ENCODE measurements around the gene IL17REL.
"Not testable (repeated sequence)": the region's sequence is repeated elsewhere in the genome, so short reads cannot be mapped to it uniquely, and the experiment has no call there.

IL17REL gene

DNA sequence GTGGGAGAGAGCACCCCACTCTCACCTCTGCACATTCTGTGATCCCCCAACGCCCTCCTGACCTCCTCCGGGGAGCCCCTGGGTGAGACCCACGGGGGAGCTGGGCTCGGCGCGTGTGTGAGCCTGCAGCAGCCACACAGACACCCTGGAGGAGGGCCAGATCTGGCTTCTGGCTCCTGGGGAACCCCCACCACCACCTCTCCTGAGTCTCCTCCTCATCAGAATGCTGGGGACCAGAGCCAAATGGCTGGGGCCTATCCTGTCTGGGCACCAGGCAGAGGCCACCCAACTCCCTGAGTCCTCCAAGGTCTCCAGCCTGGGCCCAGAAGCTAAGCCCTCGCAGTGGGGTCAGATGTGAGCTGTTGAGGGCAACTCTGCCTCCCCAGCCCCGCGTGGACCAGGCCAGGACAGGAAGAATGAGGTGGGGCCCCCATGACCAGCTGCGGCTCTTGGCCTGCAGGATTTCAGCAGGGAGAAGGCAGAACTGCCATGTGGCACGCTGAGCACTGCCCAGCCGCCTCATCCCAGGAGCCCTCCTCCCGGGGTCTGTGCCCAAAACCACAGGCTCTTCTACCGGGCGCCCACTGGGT is 57.5 kb downstream of the IL17REL start:
- DNase-seq, result no peak

DNA sequence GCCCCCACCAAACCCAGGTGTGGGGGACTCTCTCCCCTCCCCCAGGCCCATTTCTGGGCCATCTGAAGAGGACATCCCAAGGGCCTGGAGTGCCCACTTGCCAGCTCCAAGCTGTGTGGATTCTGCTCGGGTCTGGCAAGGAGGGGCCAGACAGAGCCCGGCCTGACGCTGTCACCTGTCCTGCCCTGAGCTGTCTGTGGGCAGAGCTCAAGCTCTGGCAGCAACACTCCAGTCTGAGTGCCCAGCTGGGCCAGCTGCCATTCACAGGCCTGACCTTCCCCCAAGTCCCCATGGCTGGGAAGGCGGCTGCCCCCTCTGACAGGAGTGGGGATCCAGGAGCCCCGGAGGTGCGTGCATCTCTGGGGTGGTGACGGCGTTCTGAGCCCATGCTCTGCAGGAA is 58.2 kb downstream of the IL17REL start:
- no peak for DNase-seq

DNA sequence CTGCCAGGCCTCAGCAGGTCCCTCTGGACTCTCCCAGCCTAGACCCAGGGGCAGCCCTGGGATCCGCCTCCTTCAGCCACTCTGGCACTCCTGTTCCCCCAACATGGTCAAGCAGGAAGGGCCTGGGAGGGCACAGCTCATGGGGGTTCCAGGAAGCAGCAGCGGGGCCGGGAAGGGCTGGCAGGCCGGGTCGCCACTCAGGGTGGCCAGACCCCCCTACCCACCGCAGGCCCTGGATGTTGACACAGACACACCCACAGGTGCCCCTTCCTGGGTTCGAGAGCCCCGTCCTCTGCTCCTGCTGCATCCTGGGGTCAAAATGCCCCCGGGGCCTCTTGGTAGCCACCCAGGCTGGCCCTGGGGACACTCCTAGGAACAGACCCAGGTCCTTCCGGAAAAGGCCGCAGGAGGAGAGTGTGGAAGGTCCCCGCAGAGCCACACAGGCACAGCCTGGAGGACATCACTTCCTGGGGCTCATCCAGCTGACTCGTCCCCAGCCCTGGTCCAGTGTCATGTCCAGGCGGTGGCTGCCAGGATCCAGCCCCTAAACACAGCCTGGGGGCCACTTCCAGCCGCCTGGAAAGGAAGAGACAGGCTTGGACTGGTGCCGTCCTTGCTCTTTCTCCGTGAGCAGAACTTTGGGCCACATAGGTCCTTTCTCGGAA is 58.8 kb downstream of the IL17REL start:
- no peak for DNase-seq

DNA sequence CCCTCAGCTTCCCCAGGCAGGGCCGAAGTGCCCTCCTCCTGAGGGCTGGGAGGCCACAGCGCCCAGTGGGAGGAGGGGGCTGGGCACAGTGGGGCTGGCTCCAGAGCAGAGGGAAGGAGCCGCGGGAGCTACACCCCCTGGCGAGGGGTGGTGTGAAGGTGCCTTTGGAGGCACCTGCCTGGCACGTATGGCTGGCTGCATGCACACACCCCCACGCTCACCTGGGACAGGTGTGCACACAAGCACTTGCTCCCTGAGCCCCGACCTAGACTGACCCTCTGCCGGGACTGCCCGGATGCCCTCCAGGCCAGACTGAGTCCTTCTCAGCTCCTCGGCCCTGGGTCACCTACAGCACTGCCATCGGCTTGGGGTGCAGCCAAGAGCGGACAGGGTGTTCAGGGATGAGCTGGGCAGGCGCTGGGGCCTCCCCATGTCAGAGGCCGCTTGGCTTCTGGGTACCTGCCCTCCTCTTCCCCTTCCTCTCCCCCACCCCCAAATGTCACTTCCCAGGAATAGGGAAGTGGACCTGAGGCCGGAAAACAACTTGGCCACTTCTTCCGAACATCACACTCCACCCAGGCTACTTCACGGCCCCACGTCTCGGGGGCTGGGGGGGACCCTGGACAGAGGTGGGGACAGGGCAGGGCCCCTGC is 59.4 kb downstream of the IL17REL start:
- no peak for DNase-seq

DNA sequence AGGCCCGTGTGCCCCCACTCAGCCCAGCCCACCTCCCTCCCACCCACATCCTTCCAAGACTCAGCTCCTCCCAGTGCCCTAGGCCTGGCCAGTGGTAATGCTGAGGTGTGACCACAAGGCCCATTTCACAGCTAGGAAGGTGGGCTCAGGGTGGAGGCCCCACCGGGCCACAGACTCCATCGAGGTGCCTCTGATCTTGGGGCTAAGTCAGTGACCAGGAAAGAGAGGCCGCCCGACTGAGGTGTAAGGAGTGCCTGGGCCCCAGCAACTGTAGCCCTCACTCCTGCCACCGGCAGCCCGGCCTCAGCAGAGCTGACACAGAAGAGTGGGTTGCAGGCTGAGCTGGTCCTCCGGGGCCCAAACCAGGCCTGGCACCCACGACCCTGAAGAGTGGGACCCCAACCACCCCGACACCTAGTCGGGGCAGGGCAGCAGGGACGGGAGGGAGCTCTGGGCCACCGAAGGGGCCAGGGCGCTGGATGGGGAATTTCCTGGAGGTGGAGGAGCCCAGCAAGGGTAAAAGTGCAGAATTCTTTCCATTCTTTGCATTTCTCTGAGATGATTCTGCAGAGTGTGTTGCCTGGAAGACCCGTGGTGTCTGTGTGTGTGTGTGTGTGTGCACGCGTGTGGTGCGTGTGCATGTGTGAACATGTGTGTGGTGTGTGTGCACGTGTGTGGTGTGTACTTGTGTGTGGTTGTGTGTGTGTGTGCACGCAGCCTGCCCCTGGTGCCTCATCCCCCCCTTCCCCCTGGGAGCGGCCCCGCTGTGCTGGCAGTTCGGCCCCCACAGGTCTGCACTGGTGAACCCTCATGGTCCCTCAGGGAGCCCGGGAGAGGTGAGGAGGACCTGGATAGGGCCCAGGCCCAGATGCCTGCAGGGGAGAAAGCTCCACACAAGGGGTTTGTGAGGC is 60.3 kb downstream of the IL17REL start:
- DNase-seq, result no peak

DNA sequence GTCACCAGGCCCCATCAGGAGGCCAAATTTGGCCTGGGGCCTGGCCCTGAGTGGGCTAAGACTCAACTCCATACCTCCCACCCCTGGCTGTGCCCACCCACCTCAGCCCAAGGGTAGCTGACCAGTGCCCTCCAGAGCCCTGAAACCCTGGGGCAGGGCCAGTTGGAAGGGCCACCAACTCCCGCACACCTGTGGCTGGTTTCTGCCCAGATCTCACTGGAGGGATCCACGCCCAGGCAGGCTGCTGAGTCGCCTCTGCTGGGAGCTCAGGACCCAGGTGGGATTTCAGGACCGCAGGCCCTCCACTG is 60.9 kb downstream of the IL17REL start:
- DNase-seq, result no peak

DNA sequence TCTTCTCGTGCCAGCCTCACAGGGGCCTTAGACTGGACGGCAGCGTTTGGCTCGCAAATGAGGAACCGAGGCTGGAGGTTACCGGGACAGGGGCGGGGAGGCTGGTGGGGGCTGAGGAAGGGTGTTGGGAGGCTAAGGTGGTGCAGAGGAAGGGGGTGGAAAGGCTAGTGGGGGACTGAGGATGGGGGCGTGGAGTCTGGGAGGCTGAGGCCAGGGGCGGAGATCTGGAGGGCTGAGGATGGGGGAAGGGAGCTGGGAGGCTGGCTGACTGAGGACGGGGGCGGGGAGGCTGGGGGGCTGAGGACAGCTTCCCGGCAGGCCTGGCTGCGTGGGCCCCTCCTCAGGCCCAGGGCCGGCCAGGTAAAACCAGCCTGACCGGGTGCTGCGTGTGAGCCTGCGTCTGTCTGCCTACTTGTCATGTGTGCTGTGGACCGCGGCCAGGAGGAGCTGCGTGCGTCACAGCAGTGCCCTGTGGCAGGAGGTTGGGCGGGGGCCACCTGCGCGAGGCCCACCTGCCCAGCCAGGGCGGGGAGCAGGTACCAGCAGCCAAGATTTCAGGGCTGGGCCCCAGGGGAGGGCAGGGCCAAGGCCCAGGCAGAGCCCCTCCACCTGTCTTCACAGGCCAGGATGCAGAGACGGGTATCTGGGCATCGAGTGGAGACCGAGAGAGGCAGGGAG is 61.4 kb downstream of the IL17REL start:
- no peak for DNase-seq

DNA sequence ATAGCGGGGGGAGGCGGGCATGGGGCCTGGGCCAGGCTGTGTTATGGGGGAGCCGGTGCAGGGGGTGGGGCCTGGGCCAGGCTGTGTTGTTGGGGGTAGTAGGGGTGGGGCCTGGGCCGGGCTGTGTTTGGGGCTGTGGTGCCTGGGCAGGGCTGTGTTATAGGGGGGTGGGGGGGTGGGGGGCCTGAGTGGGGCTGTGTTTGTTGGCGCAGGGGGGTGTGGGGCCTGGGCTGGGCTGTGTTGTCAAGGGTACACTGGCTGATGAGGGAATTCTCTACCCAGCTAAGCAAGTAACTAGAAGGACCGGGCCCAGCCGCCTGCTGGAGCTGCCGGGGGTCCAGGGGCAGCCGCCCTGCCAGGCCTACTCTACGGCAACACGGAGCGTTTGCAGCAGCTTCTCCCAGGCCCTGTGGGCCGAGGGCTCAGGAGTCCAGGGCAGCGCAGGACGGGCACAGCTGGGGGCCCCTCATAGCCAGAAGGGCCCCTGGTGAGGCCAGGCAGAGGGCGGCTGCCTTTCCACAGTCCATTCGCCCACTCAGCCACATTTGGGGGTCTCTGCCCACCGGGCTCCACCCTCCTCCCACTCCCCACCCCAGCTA is 62.1 kb downstream of the IL17REL start:
- DNase-seq, result no peak

DNA sequence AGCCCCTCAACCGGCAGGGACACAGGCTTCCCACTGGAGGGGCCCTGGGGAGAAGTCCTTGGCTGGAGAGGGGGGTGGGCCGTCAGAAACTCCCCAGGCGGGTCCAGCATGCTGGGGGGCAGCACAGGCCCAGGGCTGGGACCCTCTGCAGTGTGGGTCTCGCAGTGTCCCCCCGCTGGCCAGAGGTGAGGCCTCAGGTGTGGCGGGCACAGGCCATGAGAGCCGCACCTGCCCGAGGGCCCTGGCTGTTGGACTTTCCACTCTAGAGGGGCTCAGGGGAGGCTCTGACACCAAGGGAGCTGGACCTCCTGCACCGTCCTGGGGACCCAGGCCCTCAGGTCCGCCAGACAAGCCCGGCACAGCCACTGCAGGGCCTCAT is 62.7 kb downstream of the IL17REL start:
- DNase-seq, result no peak

DNA sequence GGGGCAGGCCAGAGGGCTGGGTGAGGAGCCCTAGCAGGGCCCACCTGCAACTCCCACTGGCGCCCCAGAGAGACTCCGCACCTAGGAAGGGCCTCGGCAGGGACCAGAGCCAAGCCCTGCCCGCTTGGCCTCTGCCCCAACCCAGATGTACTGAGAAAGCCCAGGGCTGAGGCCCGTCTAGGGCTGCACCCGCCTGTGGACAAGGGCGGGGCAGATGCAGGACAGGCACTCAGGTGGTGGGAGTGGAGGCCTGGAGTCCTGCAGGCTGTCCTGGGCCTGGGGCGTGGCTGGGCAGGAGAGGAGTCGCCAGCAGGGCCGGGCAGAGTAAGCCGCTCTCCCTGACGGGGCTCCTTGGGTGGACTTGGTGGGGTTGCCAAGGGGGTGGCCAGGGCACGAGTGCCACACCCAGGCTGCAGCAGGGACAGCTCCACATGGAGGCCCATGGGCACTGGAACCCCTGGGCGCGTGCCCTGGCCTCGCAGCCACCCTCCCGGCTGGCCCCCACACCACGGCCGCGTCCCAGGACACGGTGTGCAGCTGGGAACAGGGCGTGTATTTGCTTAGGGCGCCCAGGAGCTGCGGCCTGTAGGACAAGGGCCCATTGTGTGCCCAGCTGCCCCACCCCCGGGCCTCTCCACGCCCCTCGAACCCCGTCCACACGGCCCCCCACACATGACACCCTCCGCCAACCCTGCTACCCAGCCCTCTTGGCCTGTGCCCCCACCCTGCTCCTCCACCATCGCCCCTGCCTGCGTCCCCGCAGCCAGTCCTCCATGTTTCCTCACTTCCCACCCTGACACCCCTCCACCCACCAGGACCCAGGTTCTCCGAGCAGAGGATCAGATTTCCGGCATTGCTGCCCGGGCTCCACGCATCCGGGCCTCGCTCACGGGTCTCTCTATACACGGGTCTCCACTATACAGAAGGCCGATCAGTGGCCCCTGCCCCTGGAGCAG is 63.3 kb downstream of the IL17REL start:
- no peak for DNase-seq

DNA sequence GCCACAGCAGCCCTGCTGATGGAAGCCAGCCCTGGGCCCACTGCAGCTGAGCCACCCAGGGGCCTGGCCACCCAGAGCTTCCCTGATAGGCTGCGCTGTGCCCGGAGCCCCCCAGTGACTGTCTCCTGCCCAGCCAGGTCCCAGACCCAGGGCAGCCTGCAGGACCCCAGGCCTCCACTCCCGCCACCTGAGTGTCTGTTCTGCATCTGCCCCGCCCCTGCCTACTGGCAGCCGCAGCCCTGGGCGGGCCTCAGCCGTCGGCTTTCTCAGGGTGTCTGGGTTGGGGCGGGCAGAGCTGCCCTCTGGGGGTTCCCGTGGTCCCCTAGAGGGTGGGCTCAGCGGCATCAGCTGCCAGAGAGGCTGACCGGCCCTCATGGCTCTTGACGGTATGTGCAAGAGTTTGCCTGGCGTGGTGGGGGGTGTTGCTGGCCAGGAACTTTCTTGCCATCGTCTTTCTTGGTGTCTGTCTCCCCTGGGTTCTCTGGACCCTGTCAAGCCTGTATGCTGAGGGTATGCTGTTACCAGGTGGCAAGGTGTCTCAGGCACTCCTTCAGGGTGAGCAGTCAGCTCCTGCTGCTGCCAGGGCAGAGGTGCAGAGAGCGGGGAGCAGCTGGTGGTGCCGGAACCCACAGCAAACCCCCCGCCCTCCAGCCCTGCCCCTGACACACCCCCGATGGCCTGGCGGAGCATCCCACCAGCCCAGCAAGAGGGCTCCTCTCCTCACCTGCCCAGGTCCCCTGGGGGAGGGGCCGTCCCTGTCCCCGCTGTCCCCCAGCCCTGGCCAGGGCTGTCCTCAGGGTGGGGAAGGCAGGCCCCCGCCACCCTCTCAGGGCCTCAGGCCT is 64.2 kb downstream of the IL17REL start:
- DNase-seq, result no peak

DNA sequence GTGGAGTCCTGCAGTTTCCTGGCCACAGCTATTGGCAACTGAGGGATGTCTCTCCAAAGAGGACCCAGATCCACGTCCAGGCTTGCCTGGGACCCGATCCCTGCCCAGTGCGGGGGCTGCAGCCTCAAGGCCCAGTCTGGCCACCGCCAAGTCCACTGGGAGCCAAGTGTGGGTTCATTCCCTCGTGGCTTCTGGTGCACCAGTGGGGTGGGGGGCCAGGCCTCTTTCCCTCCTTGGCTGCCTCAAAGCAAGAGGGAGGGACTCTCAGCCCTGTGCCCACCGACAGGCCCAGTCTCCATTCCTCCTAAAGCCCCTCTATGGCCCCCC is 65.3 kb downstream of the IL17REL start:
- DNase-seq, result no peak

DNA sequence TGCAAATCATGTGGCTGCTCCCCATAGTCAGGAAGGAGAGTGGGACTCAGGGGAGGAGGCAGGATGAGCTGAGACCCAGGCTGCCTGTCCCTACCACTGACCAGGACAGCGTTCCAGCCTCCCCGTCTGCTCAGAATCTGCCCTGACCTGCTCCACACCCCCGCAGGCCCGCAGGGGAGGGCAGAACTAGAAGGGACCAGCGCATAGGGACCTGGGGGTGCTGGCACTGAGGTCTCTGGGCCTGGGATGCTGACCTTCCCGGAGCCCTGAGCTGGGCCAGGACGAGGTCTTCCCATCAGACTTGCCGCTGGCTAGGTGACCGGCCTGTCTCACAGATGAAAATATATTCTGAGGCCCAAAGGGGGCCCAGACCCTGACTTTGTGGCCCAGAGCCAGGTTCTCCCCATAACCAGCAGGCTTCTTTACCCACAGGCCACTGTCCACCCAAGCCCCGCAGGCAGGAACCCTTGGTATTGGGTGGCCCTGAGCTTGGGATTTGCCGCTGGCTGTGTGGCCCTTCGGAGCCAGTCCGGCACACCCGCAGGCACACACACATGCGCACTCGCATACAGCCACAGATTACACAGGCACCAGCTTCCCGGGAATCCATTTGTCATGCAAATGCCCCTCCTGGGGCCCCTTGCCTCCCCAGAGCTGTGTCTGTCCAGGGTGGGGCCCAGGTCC is 65.8 kb downstream of the IL17REL start:
- no peak for DNase-seq

DNA sequence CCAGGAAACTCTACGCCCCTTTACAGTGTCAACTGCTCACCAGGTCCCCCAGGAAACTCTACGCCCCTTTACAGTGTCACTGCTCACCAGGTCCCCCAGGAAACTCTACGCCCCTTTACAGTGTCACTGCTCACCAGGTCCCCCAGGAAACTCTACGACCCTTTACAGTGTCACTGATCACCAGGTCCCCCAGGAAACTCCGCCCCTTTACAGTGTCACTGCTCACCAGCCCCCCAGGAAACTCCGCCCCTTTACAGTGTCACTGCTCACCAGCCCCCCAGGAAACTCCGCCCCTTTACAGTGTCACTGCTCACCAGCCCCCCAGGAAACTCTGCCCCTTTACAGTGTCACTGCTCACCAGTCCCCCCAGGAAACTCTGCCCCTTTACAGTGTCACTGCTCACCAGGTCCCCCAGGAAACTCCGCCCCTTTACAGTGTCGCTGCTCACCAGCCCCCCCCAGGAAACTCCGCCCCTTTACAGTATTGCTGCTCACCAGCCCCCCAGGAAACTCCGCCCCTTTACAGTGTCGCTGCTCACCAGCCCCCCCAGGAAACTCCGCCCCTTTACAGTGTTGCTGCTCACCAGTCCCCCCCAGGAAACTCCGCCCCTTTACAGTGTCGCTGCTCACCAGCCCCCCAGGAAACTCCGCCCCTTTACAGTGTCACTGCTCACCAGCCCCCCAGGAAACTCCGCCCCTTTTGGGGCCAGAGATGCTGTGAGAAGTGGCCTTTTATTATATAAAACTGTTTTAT is 67.3 kb downstream of the IL17REL start:
- DNase-seq, result not testable (repeated sequence)

Data from activated T-cell treated with anti-CD3 and anti-CD28 coated beads for 4 hours (primary cell).